Inflammatory macrophage treated with lipopolysaccharide for 4 hours (primary cell): ENCODE data around the gene SLC26A11.
"Not testable (repeated sequence)": the region's sequence is repeated elsewhere in the genome, so short reads cannot be mapped to it uniquely, and the experiment has no call there.

Source experiments
- DNase-seq: peaks from one replicate; pipeline ENCODE4 v3.0.0-alpha.2; 2020

The SLC26A11 gene

GRCh38 chr17:80245566-80246265, 25.5 kb downstream of the SLC26A11 start:
- DNase-seq, result no peak

- no peak for DNase-seq
Observed at GRCh38 chr17:80246266-80246681, 26.0 kb downstream of the SLC26A11 start.

GRCh38 chr17:80246726-80247125, 26.5 kb downstream of the SLC26A11 start:
- no peak for DNase-seq

- DNase-seq, result no peak
Observed at GRCh38 chr17:80247561-80247960, 27.3 kb downstream of the SLC26A11 start.

GRCh38 chr17:80248001-80248893, 28.0 kb downstream of the SLC26A11 start:
- DNase-seq, result no peak

GRCh38 chr17:80248894-80249710, 28.9 kb downstream of the SLC26A11 start:
- no peak for DNase-seq

- no peak for DNase-seq
Observed at GRCh38 chr17:80251966-80252365, 31.7 kb downstream of the SLC26A11 start.

GRCh38 chr17:80252871-80253270, 32.6 kb downstream of the SLC26A11 start:
- DNase-seq, result peak; percentile 42

- DNase-seq, result no peak
Observed at GRCh38 chr17:80253631-80254395, 33.6 kb downstream of the SLC26A11 start.

- DNase-seq, result peak; percentile 94
Observed at GRCh38 chr17:80254396-80255251, 34.4 kb downstream of the SLC26A11 start.

GRCh38 chr17:80256034-80256350, 35.8 kb downstream of the SLC26A11 start:
- DNase-seq, result no peak

- DNase-seq, result no peak
Observed at GRCh38 chr17:80257716-80258213, 37.5 kb downstream of the SLC26A11 start.

GRCh38 chr17:80258296-80258695, 38.1 kb downstream of the SLC26A11 start:
- DNase-seq, result not testable (repeated sequence)

GRCh38 chr17:80259457-80260068, 39.3 kb downstream of the SLC26A11 start:
- DNase-seq, result no peak

GRCh38 chr17:80260069-80260535, 39.9 kb downstream of the SLC26A11 start:
- peak; percentile 80 for DNase-seq

- peak; percentile 77 for DNase-seq
Observed at GRCh38 chr17:80260791-80261158, 40.5 kb downstream of the SLC26A11 start, which contains the start of gene RNF213. RNF213 (plus strand) TSS chr17:80260852; CDS start chr17:80263682, 2,830 bp downstream.

- DNase-seq, result peak; percentile 49
Observed at GRCh38 chr17:80261159-80261894, 41.1 kb downstream of the SLC26A11 start.

GRCh38 chr17:80261895-80262279, 41.7 kb downstream of the SLC26A11 start:
- no peak for DNase-seq

GRCh38 chr17:80262291-80262690, 42.1 kb downstream of the SLC26A11 start:
- no peak for DNase-seq

- DNase-seq, result no peak
Observed at GRCh38 chr17:80262775-80263244, 42.6 kb downstream of the SLC26A11 start.
